K562 (cell line): Measurements from ENCODE around the gene CFL2. TPM values are rescaled to one million over a fixed set of nuclear protein-coding genes. Genes with fewer than 3 reads are reported as not detected.

Experiments used
- ATAC-seq: fragments of 200-7000 bp; cut with Tn5 transposase; 3 replicates; pipeline ENCODE4 v1.9.1; 2020; ENCODE audit warnings: moderate library complexity
- BruUV-seq: library from RNA; stranded (reverse); fragments of 400-500 nt; replicated peaks from 2 replicates; lab custom pipeline; 2021; lab: Mats Ljungman, UMichigan
- CTCF ChIA-PET: fragments of 300-600 bp; formaldehyde crosslinking; extraction: SDS; loops from one replicate; lab custom pipeline; 2021; ENCODE audit warnings: low intra/inter-chr PET ratio; lab: Yijun Ruan, JAX
- POLR2A ChIA-PET: fragments of 300-600, 350-650 bp; sonication (Branson Sonifier 250); formaldehyde crosslinking; extraction: SDS; loops from one replicate; lab custom pipeline; 2021; ENCODE audit warnings: antibody characterized with exemption, inconsistent platforms; lab: Yijun Ruan, JAX
- DNase-seq, 4 experiments: peaks; one replicate each; pipeline versions ENCODE4 v3.0.0 to v3.0.0-alpha.2; 2011 to 2018; ENCODE audit warnings: low spot score in 3 of 4, mixed read lengths in 3 of 4; ENCODE audit errors: extremely low read depth in 1 of 4
- FAIRE-seq: peaks from 2 replicates; lab custom pipeline; 2011; peaks lifted over from hg19 to GRCh38; lab: Jason Lieb, UNC
- H2AFZ ChIP-seq: 2 replicates; pipeline ENCODE4 v1.6.0; 2011; ENCODE audit warnings: low read depth, low read length, control low read depth, inconsistent platforms
- H3K27ac ChIP-seq: fragments of 200-600 bp; 3 replicates; pipeline ENCODE4 v1.8.0; 2011; ENCODE audit warnings: low read depth, mild to moderate bottlenecking, control low read depth, inconsistent platforms, low read length, moderate library complexity, mixed read lengths; ENCODE audit errors: extremely low read depth
- H3K27me3 ChIP-seq, 2 experiments: fragments of 300-600 bp in 1 of 2; 2 replicates in 1 of 2; 3 replicates in 1 of 2; pipeline versions ENCODE4 v1.6.0 to v1.8.0; 2011; ENCODE audit warnings: inconsistent platforms in 2 of 2, low read length in 2 of 2, mild to moderate bottlenecking in 1 of 2, mixed read lengths in 1 of 2, moderate library complexity in 1 of 2; ENCODE audit not compliant: control insufficient read depth in 2 of 2, insufficient read depth in 2 of 2
- H3K36me3 ChIP-seq: fragments of 300-600 bp; 3 replicates; pipeline ENCODE4 v1.8.0; 2011; ENCODE audit warnings: mild to moderate bottlenecking, low read length, inconsistent platforms; ENCODE audit not compliant: control insufficient read depth, insufficient read depth
- H3K4me1 ChIP-seq, 2 experiments: fragments of 200-600 bp in 1 of 2; replicated peaks in 1 of 2; 2 replicates in 1 of 2; 3 replicates in 1 of 2; pipeline versions ENCODE4 v1.5.1 to v1.8.0; 2011; ENCODE audit warnings: inconsistent platforms in 2 of 2, low read length in 2 of 2, mild to moderate bottlenecking in 1 of 2, mixed read lengths in 1 of 2, moderate library complexity in 1 of 2; ENCODE audit not compliant: control insufficient read depth in 2 of 2, insufficient read depth in 2 of 2
- H3K4me2 ChIP-seq: 2 replicates; pipeline ENCODE4 v1.6.1; 2011; ENCODE audit warnings: low read length, control low read depth, inconsistent platforms, mixed read lengths; ENCODE audit not compliant: insufficient read depth
- H3K4me3 ChIP-seq: fragments of 200-600 bp; sonication (generic), shearing (Covaris generic); 2 replicates; pipeline ENCODE4 v1.5.1; 2016; ENCODE audit warnings: control low read depth, inconsistent platforms
- H3K79me2 ChIP-seq: fragments of 200-600 bp; 3 replicates; pipeline ENCODE4 v1.8.0; 2011; ENCODE audit warnings: low read length, inconsistent platforms; ENCODE audit not compliant: control insufficient read depth, insufficient read depth
- H3K9ac ChIP-seq, 2 experiments: 2 replicates each; pipeline versions ENCODE4 v1.6.0 to v1.6.1; 2011; ENCODE audit warnings: low read depth in 2 of 2, low read length in 2 of 2, control low read depth in 1 of 2, inconsistent platforms in 1 of 2, mild to moderate bottlenecking in 1 of 2, mixed read lengths in 1 of 2; ENCODE audit not compliant: insufficient read depth in 1 of 2
- H3K9me1 ChIP-seq: one replicate; pipeline ENCODE4 v1.6.0; 2011; ENCODE audit warnings: inconsistent platforms, mild to moderate bottlenecking, low read length, moderate library complexity; ENCODE audit not compliant: control insufficient read depth, insufficient read depth
- H3K9me3 ChIP-seq: replicated peaks from 2 replicates; pipeline ENCODE4 v1.5.1; 2011; ENCODE audit warnings: low read depth, low read length, inconsistent platforms; ENCODE audit not compliant: control insufficient read depth, insufficient read depth
- H4K20me1 ChIP-seq: replicated peaks from 2 replicates; pipeline ENCODE4 v1.6.1; 2011; ENCODE audit warnings: low read length, inconsistent platforms, mixed read lengths; ENCODE audit not compliant: control insufficient read depth, insufficient read depth
- ADNP ChIP-seq: fragments of 200-800 bp; sonication (Bioruptor generic); IDR thresholded peaks from 2 replicates; pipeline ENCODE4 v1.6.1; 2016; ENCODE audit warnings: missing genetic modification characterization, missing compliant biosample characterization
- BRF2 ChIP-seq: IDR thresholded peaks from 3 replicates; pipeline ENCODE4 v1.6.1; 2011; ENCODE audit warnings: borderline replicate concordance, mild to moderate bottlenecking; ENCODE audit not compliant: insufficient read length, insufficient read depth
- DMBX1 ChIP-seq: fragments of 250-450 bp; sonication (Bioruptor Pico); IDR thresholded peaks from 2 replicates; pipeline ENCODE4 v1.8.0; 2022; ENCODE audit warnings: inconsistent platforms, mild to moderate bottlenecking, moderate library complexity, borderline replicate concordance
- EP400 ChIP-seq: fragments of 450-650 bp; IDR thresholded peaks from 2 replicates; pipeline ENCODE4 v1.6.1; 2017; ENCODE audit warnings: antibody characterized with exemption, mild to moderate bottlenecking, moderate library complexity
- HIVEP1 ChIP-seq: fragments of 250-450 bp; sonication (Bioruptor Pico); IDR thresholded peaks from 2 replicates; pipeline ENCODE4 v1.4.0; 2020; ENCODE audit warnings: mild to moderate bottlenecking
- IFI16 ChIP-seq: fragments of 250-450 bp; sonication (Bioruptor Pico); IDR thresholded peaks from 2 replicates; pipeline ENCODE4 v2.1.2; 2022; ENCODE audit warnings: mild to moderate bottlenecking, inconsistent platforms
- PREB ChIP-seq: sonication (generic); formaldehyde crosslinking; IDR thresholded peaks from 2 replicates; pipeline ENCODE4 v1.8.1; 2023; ENCODE audit warnings: mild to moderate bottlenecking, missing genetic modification reagents
- RHOXF2B ChIP-seq: fragments of 250-450 bp; sonication (Bioruptor Pico); conservative IDR thresholded peaks from 2 replicates; pipeline ENCODE4 v1.5.1; 2021
- TAF15 ChIP-seq: fragments of 200-400 bp; formaldehyde crosslinking; IDR thresholded peaks from 2 replicates; pipeline ENCODE4 v1.6.1; 2017; ENCODE audit warnings: mild to moderate bottlenecking, low read depth, low read length, moderate library complexity
- UBTF ChIP-seq, 2 experiments: IDR thresholded peaks; 2 replicates each; pipeline ENCODE4 v1.6.1; 2012; ENCODE audit warnings: improper control_type of control experiment in 2 of 2, low read depth in 2 of 2, low read length in 2 of 2, borderline replicate concordance in 1 of 2
- WHSC1 ChIP-seq: IDR thresholded peaks from one replicate; pipeline ENCODE4 v1.6.1; 2012; ENCODE audit warnings: low read length, control low read depth, inconsistent platforms
- WGBS: fragments of 100-300 bp; shearing (Covaris generic); methylation state at CpG from one replicate; pipeline ENCODE4 v1.1.6; 2016; ENCODE audit warnings: low coverage, mixed read lengths; ENCODE audit not compliant: insufficient coverage; ENCODE audit errors: missing lambda C conversion rate; 5-methylcytosine and 5-hydroxymethylcytosine counted together
- in situ Hi-C: fragments of 300-500 bp; cut with MboI; formaldehyde crosslinking; loops from 4 replicates; pipeline ENCODE4 v1.15.0; 2018; ENCODE audit warnings: inconsistent platforms, mixed read lengths
- intact Hi-C: fragments of 100-400 bp; cut with micrococcal nuclease; formaldehyde crosslinking; loops from 2 replicates; pipeline ENCODE4 v1.14.2; 2022
- polyA plus RNA-seq, 8 experiments: library from polyadenylated mRNA; depleted of rRNA in 4 of 8; stranded (reverse) in 5 of 8; unstranded in 3 of 8; fragments of >200 nt; fragmentation: Nextera tagmentation in 2 of 8; fragmentation: Illumina TruSeq in 1 of 8; extraction: Ambion mirVana in 2 of 8; extraction: Trizol in 1 of 8; gene quantifications; 2 replicates each; pipeline versions ENCODE4 v1.2.1 to v1.2.3, GENCODE V29; 2011 to 2014; ENCODE audit warnings: inconsistent platforms in 1 of 8, missing spikeins in 1 of 8
- total RNA-seq, 7 experiments: library from RNA; depleted of rRNA in 6 of 7; stranded (reverse); fragments of >200 nt in 6 of 7; fragmentation: Illumina TruSeq in 2 of 7; extraction: Trizol in 2 of 7; gene quantifications; 2 replicates each; pipeline versions ENCODE4 v1.2.1 to v1.2.3, GENCODE V29; 2011 to 2021; ENCODE audit warnings: low replicate concordance in 1 of 7

Gene CFL2
- total and polyA plus RNA-seq, 9 of the 15 experiments (the other 6 are each of a cell fraction or from before 2014, with no cell fraction given): 2.0 to 12.7 (median 5.1) TPM

- Histone ChIP-seq H3K9me3 (no peaks in the 10 kb centered on the region), H2AFZ (no peak overlapping the region), H3K9ac (no peak overlapping the region), H3K4me2 (no peak overlapping the region), H3K4me3 (no peak overlapping the region), H4K20me1 (no peaks in the 10 kb centered on the region), H3K27ac (no peak overlapping the region), H3K9me1 (no peaks in the 10 kb centered on the region), H3K4me1 (0 out of 5 replicates have a peak, but pooled peaks cover 0 to 2% of the 10 kb centered on the region in 2 experiments), H3K79me2 (no peaks in the 10 kb centered on the region), H3K27me3 (no peaks in the 10 kb centered on the region), H3K36me3 (no peaks in the 10 kb centered on the region)
- POLR2A ChIA-PET: no interaction called here
- ATAC-seq (no peak), DNase-seq (no peak), FAIRE-seq (no peak)
- TF ChIP-seq IFI16 (no peak), BRF2 (no peak), TAF15 (no peak), PREB (no peak), HIVEP1 (no peak), RHOXF2B (CRISPR knock-in tag) (no peak), EP400 (no peak), ADNP (tag) (no peak), UBTF (IDR thresholded peaks at IDR 0.05; ENCODE audit: borderline replicate concordance in 1 of 2, low read depth in 2 of 2, low read length in 2 of 2) (no peak), WHSC1 (no peak), DMBX1 (CRISPR knock-in tag) (no peak)
- intact Hi-C loops (no loop called here), in situ Hi-C loops (no loop called here)
- BruUV-seq: no TSS peak
- WGBS: 6% methylated on average over 2 of the region's 2 CpGs
- CTCF ChIA-PET: interaction anchor here (3.8 kb wide), 1 partner anchor 48 kb away, joined by 20 read pairs; no protein-coding TSS in a partner anchor
These were observed 6.7 kb upstream of the CFL2 start for GRCh38 chr14:34721129-34721528.
